Stimulated activated CD4-positive, alpha-beta T cell treated with anti-CD3 and anti-CD28 coated beads, Interleukin-15, amount 100 ng/mL, for 24 hours (primary cell): ENCODE data around the gene ZNF366.

Source experiments
- DNase-seq: peaks from one replicate; pipeline ENCODE4 v3.0.0-alpha.2; 2020

ZNF366 gene

GRCh38 chr5:72488756-72489155, 18.5 kb downstream of the ZNF366 start:
- no peak for DNase-seq

GRCh38 chr5:72487177-72487576, 20.0 kb downstream of the ZNF366 start:
- no peak for DNase-seq

- DNase-seq = no peak
Measured at GRCh38 chr5:72486371-72486770, 20.8 kb downstream of the ZNF366 start.

- no peak for DNase-seq
Measured at GRCh38 chr5:72485430-72485974, 21.7 kb downstream of the ZNF366 start.

- no peak for DNase-seq
Measured at GRCh38 chr5:72482046-72482445, 25.2 kb downstream of the ZNF366 start.

GRCh38 chr5:72480841-72481240, 26.4 kb downstream of the ZNF366 start:
- no peak for DNase-seq

GRCh38 chr5:72479921-72480320, 27.3 kb downstream of the ZNF366 start:
- DNase-seq = no peak

- DNase-seq = no peak
Measured at GRCh38 chr5:72478684-72479083, 28.5 kb downstream of the ZNF366 start.

- DNase-seq = no peak
Measured at GRCh38 chr5:72478276-72478675, 28.9 kb downstream of the ZNF366 start.

GRCh38 chr5:72477644-72478043, 29.6 kb downstream of the ZNF366 start:
- DNase-seq = no peak

- DNase-seq = no peak
Measured at GRCh38 chr5:72477176-72477575, 30.0 kb downstream of the ZNF366 start.

GRCh38 chr5:72476721-72477120, 30.5 kb downstream of the ZNF366 start:
- no peak for DNase-seq

GRCh38 chr5:72476275-72476674, 30.9 kb downstream of the ZNF366 start:
- no peak for DNase-seq

GRCh38 chr5:72474516-72474915, 32.7 kb downstream of the ZNF366 start:
- no peak for DNase-seq

GRCh38 chr5:72474046-72474500, 33.1 kb downstream of the ZNF366 start:
- no peak for DNase-seq

- DNase-seq = no peak
Measured at GRCh38 chr5:72472666-72473422, 34.4 kb downstream of the ZNF366 start.

- no peak for DNase-seq
Measured at GRCh38 chr5:72472031-72472430, 35.2 kb downstream of the ZNF366 start.

GRCh38 chr5:72470826-72471225, 36.4 kb downstream of the ZNF366 start:
- no peak for DNase-seq

- no peak for DNase-seq
Measured at GRCh38 chr5:72468606-72469005, 38.6 kb downstream of the ZNF366 start.

- no peak for DNase-seq
Measured at GRCh38 chr5:72468024-72468423, 39.2 kb downstream of the ZNF366 start.

- no peak for DNase-seq
Measured at GRCh38 chr5:72467461-72467860, 39.7 kb downstream of the ZNF366 start.

- peak; percentile 12 for DNase-seq
Measured at GRCh38 chr5:72465601-72466563, 41.3 kb downstream of the ZNF366 start.

GRCh38 chr5:72465066-72465465, 42.1 kb downstream of the ZNF366 start:
- no peak for DNase-seq

- DNase-seq = no peak
Measured at GRCh38 chr5:72464071-72464470, 43.1 kb downstream of the ZNF366 start.
